PC-9 (cell line): Measurements from ENCODE around the gene FALEC. TPM values are rescaled to one million over a fixed set of nuclear protein-coding genes. Genes with fewer than 3 reads are reported as not detected.

Experiments used
- BruUV-seq: library from RNA; stranded (reverse); fragments of 400-500 nt; replicated peaks from 2 replicates; lab custom pipeline; 2021; lab: Mats Ljungman, UMichigan
- CTCF ChIA-PET: fragments of 300-600 bp; sonication (Branson Sonifier 250); formaldehyde crosslinking; loops from one replicate; lab custom pipeline; 2022; ENCODE audit warnings: antibody characterized with exemption; lab: Charles Lee
- POLR2A ChIA-PET: fragments of 300-600 bp; sonication (Branson Sonifier 250); formaldehyde crosslinking; loops from one replicate; lab custom pipeline; 2022; ENCODE audit warnings: antibody characterized with exemption; ENCODE audit not compliant: unreplicated experiment; lab: Charles Lee
- DNase-seq, 2 experiments: peaks; one replicate each; pipeline versions ENCODE4 v3.0.0 to v3.0.0-alpha.2; 2015 to 2022; ENCODE audit warnings: mixed read lengths in 1 of 2
- H2AFZ ChIP-seq: fragments of 200-600 bp; sonication (generic); 2 replicates; pipeline ENCODE4 v1.8.1; 2017; ENCODE audit warnings: antibody characterized with exemption
- H3F3A ChIP-seq: fragments of 200-600 bp; sonication (generic); 2 replicates; pipeline ENCODE4 v1.8.1; 2017; ENCODE audit warnings: antibody characterized with exemption, mild to moderate bottlenecking, low read depth; ENCODE audit not compliant: insufficient read depth
- H3K27ac ChIP-seq: fragments of 200-600 bp; sonication (generic); 2 replicates; pipeline ENCODE4 v1.6.1; 2016; ENCODE audit warnings: mixed run types
- H3K27me3 ChIP-seq: fragments of 200-600 bp; sonication (generic); 2 replicates; pipeline ENCODE4 v1.6.1; 2016; ENCODE audit warnings: low read depth, mixed run types; ENCODE audit not compliant: insufficient read depth
- H3K36me3 ChIP-seq: fragments of 200-600 bp; sonication (generic); 2 replicates; pipeline ENCODE4 v1.6.1; 2016; ENCODE audit warnings: low read depth, mixed run types
- H3K4me1 ChIP-seq: fragments of 200-600 bp; sonication (generic); replicated peaks from 2 replicates; pipeline ENCODE4 v1.6.1; 2016; ENCODE audit warnings: mixed run types; ENCODE audit not compliant: insufficient read depth
- H3K4me2 ChIP-seq: fragments of 200-600 bp; sonication (generic); 2 replicates; pipeline ENCODE4 v1.6.1; 2017; ENCODE audit warnings: mixed run types
- H3K4me3 ChIP-seq: fragments of 200-600 bp; sonication (generic); 2 replicates; pipeline ENCODE4 v1.6.1; 2016; ENCODE audit warnings: mixed run types
- H3K79me2 ChIP-seq: fragments of 200-600 bp; sonication (generic); 2 replicates; pipeline ENCODE4 v1.6.1; 2017; ENCODE audit warnings: low read depth, mixed run types
- H3K9me2 ChIP-seq: fragments of 200-600 bp; sonication (generic); 2 replicates; pipeline ENCODE4 v1.8.1; 2017; ENCODE audit warnings: mild to moderate bottlenecking; ENCODE audit not compliant: insufficient read depth
- H3K9me3 ChIP-seq: fragments of 200-600 bp; sonication (generic); 2 replicates; pipeline ENCODE4 v1.8.1; 2016; ENCODE audit warnings: low read depth; ENCODE audit not compliant: insufficient read depth
- H4K20me1 ChIP-seq: fragments of 200-600 bp; sonication (generic); 2 replicates; pipeline ENCODE4 v1.8.1; 2017; ENCODE audit not compliant: insufficient read depth
- CTCF ChIP-seq: fragments of 200-600 bp; sonication (generic); conservative IDR thresholded peaks from 2 replicates; pipeline ENCODE4 v1.6.1; 2017; ENCODE audit warnings: mixed run types, antibody characterized with exemption, mild to moderate bottlenecking, moderate library complexity
- EZH2 ChIP-seq: fragments of 200-600 bp; sonication (generic); IDR thresholded peaks from 2 replicates; pipeline ENCODE4 v1.8.0; 2017; ENCODE audit warnings: antibody characterized with exemption, low read depth
- intact Hi-C: fragments of 100-400 bp; cut with micrococcal nuclease; formaldehyde crosslinking; loops from one replicate; pipeline ENCODE4 v1.10.0; 2022; ENCODE audit not compliant: unreplicated experiment
- total RNA-seq: library from RNA; stranded (reverse); gene quantifications from 2 replicates; pipeline ENCODE4 v1.2.3, GENCODE V29; 2021

The FALEC gene
- total RNA-seq, 1 experiment from 2014 or later: 0.94 TPM

GRCh38 chr1:150543500-150544143, 28.1 kb downstream of the FALEC start:
- intact Hi-C loops: no loop called here
- Histone ChIP-seq H3K36me3 (no peaks in the 10 kb centered on the region), H3K27me3 (no peaks in the 10 kb centered on the region), H3K9me2 (no peaks in the 10 kb centered on the region), H3K27ac (no peak overlapping the region), H3K79me2 (no peaks in the 10 kb centered on the region), H3K9me3 (no peaks in the 10 kb centered on the region), H3F3A (0 out of 2 replicates have a peak, but pooled peaks cover 3% of the 10 kb centered on the region), H3K4me2 (no peak overlapping the region), H3K4me1 (peaks cover 2% of the 10 kb centered on the region), H2AFZ (no peak overlapping the region), H3K4me3 (no peak overlapping the region), H4K20me1 (no peaks in the 10 kb centered on the region)
- POLR2A ChIA-PET: interaction anchor here (0.6 to 0.7 kb wide), 2 partner anchors 81 to 472 kb away, joined by 3 to 4 read pairs; no protein-coding TSS in a partner anchor
- TF ChIP-seq CTCF (no peak), EZH2 (no peak)
- no TSS peak for BruUV-seq
- CTCF ChIA-PET: no interaction called here
- no peak for DNase-seq

- no peaks in the 10 kb centered on the region for H3K36me3 ChIP-seq
- intact Hi-C loops: no loop called here
- 0 out of 2 replicates have a peak, but pooled peaks cover 5% of the 10 kb centered on the region for H3F3A ChIP-seq
- TF ChIP-seq EZH2 (no peak), CTCF (no peak)
- ChIA-PET CTCF (no interaction called here), POLR2A (interaction anchor here (0.6 to 0.7 kb wide), 3 partner anchors 80 to 473 kb away, joined by 3 to 12 read pairs (median 4); no protein-coding TSS in a partner anchor)
- H3K27ac ChIP-seq: no peak overlapping the region
- H3K9me2 ChIP-seq: no peaks in the 10 kb centered on the region
- no peak overlapping the region for H3K4me2 ChIP-seq
- H2AFZ ChIP-seq: no peak overlapping the region
- no peak for DNase-seq
- H3K9me3 ChIP-seq: no peaks in the 10 kb centered on the region
- H3K4me1 ChIP-seq: no peaks in the 10 kb centered on the region
- H3K4me3 ChIP-seq: no peak overlapping the region
- H3K79me2 ChIP-seq: no peaks in the 10 kb centered on the region
- no TSS peak for BruUV-seq
- no peaks in the 10 kb centered on the region for H4K20me1 ChIP-seq
- no peaks in the 10 kb centered on the region for H3K27me3 ChIP-seq
Measured at GRCh38 chr1:150544204-150544603, 28.7 kb downstream of the FALEC start.

- no peak for TF ChIP-seq CTCF
- no peak for TF ChIP-seq EZH2
- no peak overlapping the region for H3K4me3 ChIP-seq
- no peak overlapping the region for H2AFZ ChIP-seq
- intact Hi-C loops: no loop called here
- H3K9me2 ChIP-seq: no peaks in the 10 kb centered on the region
- DNase-seq: no peak
- no peak overlapping the region for H3K4me2 ChIP-seq
- H3K27ac ChIP-seq: no peak overlapping the region
- ChIA-PET CTCF (no interaction called here), POLR2A (interaction anchor here (0.6 kb wide), 1 partner anchor 12 kb away, joined by 5 read pairs; no protein-coding TSS in a partner anchor)
- peaks cover 12% of the 10 kb centered on the region for H3K4me1 ChIP-seq
- H3F3A ChIP-seq: peaks cover 13% of the 10 kb centered on the region; the same call in 1 of the 2 replicates
- no peaks in the 10 kb centered on the region for H3K9me3 ChIP-seq
- no peaks in the 10 kb centered on the region for H4K20me1 ChIP-seq
- H3K36me3 ChIP-seq: no peaks in the 10 kb centered on the region
- no peaks in the 10 kb centered on the region for H3K27me3 ChIP-seq
- H3K79me2 ChIP-seq: no peaks in the 10 kb centered on the region
- BruUV-seq: no TSS peak
Measured at GRCh38 chr1:150545486-150546032, 30.0 kb downstream of the FALEC start.
